Activated CD8-positive, alpha-beta memory T cell treated with anti-CD3 and anti-CD28 coated beads, Interleukin-2, amount 50 U/mL, for 1 hour (primary cell): ENCODE data around the gene SMIM45.

Source experiments
- DNase-seq: peaks from one replicate; pipeline ENCODE4 v3.0.0-alpha.2; 2020; ENCODE audit errors: extremely low read depth

The SMIM45 gene

DNA sequence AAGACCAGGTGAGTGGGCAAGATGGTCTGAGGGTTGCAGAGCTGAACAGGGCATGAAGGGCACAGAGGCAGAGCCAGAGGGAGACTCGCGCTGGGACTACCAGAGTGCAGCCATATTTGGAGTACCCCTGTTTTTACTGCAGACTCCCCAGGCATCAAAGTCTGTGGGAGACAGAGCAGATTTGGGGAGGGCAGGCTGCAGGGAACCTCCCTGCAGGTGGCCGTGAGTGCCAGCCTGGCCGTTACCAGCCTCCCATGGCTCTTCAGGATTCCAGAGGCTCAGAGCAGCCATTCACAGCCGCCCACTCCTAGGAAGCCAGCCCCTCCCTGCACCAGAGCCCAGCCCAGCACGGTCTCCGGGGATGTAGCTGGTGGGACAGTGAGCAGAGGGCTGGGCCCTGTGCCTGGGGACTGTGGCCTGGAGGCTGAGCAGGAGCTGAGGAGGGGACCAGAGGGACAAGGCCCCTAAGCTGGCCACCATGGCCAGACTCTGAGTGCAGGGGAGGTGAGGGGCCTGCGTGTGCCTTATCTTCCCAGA is 17.2 kb downstream of the SMIM45 start, which contains the start of gene SEPTIN3:
SEPTIN3 (plus strand) TSS at position 334 of the 537 bp plus-strand sequence. CDS start 2,050 bp downstream, outside the sequence.
- DNase-seq = no peak

DNA sequence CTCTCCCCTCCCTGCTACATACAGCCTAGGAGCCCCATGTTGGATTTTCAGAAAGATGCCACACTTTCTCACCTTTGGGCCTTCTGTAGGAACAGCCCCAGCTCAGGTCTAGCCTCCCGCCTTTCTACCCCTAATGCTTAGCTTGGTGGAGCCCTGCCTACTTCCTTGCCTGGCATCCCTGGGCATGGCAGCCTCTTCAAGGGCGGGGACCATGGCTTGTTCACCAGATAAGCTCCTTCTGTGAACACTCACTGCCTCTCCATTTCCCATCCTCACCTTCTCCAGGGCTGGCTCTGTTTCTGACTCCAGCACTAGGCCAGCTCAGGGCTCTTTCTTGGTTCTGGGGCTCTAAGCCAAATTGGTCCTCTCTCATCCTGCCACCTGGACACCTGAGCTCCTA is 18.7 kb downstream of the SMIM45 start:
- no peak for DNase-seq

DNA sequence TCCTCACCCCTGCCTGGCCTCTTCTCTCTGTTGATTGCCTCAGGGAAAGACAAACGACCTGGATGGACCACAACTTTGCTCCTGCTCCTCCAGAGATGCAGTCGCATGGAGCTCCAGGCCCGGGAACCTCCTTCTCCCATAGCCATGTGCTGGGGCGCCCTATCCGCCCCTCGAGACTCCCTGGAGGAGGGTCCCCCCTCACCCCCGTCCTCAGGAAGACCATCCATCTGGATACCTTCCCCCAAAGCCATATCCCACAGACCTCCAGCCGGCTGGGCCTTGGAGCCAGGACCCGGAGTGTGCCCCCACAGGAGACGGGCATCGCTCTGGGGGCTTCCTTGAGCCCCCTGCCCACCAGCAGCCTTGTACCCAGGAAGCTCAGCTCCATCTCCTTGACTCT is 19.5 kb downstream of the SMIM45 start:
- no peak for DNase-seq

DNA sequence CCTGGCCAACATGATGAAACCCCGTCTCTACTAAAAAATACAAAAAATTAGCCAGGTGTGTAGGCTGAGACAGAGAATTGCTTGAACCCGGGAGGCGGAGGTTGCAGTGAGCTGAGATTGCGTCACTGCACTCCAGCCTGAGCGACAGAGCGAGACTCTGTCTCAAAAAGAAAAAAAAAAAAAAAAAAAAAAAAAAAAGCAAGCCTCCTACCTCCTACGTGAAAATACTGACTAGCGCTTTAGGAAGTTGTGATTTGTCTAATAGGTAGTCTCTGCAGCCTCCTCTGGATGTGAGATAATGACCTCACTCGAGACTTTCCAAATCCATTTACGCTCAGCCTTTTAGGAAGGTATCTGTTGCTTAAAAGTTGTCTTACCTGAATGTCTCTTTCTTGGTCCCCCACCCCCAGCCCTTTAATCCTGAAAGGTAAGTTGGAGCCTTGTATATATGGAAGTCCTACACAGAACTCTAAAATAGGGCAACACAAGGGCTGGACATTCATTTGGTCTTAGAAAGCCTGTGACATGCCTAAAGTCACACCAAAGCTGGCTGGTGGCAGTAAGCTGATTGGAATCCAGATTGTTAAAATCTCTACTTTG is 22.8 kb downstream of the SMIM45 start:
- no peak for DNase-seq

DNA sequence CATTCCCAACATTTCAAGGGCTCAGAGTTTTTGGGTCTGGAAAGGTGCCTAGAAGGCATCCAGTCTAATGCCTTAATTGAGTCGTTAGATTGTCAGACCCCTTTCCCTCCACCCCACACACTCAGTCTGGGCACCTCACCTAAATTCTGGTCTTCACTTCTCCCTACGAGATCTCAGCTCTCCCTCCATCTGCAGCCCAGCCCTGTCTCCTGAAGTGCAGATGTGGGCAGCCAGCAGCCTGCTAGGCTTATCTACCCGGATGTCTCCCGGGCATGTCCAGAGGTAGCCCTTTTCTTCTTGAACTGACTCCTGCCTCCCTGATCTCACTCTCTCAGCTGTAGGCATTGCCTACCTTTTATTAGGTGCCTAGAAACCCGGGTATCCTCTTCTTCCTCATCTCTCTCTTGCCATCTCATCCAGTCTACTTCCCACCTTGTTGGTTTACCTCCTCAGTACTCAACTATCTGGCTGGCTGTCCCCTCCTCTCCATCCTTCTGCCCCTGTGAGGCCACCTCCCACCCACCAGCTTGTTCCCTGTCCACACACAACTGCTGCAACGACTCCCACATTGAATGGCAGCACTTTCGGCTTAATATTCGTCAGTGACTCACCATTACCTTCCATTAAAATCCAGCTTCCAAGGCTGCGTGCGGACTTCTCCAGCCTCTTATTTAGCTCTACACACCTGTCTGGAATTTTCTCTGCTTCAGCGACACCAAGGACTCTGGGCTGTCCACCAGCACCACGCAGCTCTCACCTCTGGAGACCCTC is 23.5 kb downstream of the SMIM45 start:
- no peak for DNase-seq

DNA sequence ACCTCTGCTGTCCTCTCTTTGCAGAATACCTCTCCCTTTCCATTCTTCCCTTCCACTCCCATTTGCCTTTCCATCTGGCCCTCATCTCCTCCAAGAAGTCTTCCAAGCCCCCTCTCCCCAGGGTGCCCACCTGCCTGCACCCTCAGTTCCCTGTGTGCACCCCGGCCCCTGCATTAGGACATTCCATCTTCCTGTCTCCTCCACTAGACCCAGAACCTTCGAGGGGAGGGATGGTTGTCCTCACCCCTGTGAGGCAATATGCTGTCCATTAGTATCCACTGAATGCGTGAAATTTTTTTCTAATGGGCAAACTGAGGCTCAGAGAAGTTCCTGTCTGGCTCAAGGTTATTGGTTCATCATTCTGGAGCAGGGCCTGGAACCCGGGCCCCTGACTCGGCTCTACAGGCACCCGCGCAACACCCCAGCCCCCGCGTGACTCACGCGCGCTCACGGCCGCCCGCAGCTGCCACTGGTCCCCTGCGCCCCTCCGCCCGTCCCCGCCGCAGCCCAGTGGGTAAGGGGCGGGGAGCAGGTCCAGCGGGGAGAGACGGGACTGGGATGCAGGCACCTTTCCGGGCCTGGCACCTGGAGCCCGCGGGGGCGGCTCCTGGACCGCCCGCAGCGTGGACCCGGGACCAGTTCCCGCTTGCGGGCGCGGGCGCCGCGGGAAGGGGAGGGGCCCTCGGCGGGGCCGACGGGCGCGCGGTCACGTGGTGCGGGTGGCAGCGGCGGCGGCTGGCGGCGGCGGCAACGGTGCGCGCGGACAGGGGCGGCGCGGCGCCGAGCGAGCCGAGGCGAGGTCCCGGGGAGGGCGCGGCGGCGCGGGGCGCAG is 24.3 kb downstream of the SMIM45 start:
- no peak for DNase-seq

DNA sequence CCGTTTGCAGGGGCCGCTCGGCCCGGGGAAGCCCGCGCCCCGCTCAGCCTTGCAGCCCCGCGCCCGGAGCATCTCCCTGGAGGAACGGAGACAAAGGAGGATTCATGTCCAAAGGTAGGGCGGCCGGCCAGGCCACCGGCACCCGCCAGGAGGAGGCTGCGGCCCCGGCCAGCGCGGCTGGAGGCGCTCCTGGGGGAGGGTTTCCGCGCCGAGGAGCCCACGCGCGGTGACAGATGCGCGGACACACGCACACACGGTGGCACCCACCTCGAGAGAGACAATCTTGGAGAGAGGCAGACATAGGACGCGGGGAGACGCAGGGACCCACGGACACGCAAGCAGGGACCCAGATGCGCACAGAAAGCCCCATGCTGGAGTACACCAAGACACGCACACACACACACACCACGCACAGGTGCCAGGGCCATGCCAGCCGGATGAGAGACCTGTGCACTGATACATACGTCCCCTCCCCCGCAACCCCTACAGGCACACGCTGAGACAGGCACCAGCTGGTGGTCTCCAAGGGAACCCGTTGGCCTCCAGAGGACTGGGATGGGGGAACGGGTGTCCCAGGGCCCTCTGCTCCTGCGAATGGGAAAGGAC is 25.1 kb downstream of the SMIM45 start:
- no peak for DNase-seq

DNA sequence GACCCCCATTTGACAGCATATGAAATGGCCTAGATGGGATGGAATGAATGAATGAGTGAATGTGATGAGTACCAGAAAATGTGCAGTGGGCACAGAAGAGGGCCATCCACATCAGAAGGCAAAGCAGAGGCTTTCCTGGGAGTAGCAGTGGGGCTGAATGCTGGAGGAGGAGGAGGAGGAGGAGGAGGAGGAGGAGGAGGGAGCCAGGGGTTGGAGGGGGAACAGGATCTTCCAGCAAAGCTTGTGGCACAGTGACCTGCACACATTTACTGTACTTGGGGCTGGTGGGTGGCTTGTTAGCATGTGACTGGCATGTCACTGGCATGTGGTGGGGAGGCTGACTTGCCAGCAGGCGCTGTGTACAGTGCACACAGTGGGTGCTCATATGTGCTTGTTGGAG is 26.8 kb downstream of the SMIM45 start:
- DNase-seq = no peak

DNA sequence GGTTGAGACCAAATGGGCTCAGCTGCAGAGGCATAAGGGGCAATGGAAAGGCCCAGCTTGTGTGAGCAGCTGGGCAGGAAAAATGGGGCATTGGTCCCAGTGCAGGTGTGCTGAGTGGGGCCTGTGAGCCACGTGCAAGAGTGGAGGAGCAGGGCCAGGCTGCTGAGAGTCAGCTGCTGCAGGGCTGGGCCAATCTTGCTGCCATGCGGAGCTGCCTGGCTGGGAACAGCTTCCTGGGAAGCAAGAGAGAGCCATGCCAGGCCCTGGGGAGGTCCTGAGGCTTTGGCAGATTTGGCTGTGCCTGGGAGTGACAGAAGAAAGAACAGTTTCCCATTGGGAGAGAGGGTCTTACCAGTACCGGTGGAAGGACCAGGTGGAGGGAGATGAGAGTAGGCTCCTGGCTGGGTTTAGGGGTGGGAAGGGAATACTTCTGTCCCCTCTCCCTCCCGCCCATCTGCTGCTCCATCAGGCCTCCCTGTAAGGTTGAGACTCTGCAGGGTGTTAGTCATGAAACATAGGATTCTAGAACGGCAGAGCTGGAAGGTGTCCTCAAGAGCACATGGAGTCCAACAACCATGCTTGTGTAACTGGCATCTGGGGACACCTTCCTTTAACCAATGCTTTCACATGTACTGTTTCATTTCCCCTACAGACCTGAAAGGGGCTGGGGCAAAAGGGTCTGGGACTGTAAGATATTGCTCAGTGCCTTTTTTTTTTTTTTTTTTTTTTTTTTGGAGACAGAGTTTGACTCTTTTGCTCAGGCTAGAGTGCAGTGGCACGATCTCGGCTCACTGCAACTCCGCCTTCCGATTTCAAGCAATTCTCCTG is 27.7 kb downstream of the SMIM45 start:
- DNase-seq = no peak

DNA sequence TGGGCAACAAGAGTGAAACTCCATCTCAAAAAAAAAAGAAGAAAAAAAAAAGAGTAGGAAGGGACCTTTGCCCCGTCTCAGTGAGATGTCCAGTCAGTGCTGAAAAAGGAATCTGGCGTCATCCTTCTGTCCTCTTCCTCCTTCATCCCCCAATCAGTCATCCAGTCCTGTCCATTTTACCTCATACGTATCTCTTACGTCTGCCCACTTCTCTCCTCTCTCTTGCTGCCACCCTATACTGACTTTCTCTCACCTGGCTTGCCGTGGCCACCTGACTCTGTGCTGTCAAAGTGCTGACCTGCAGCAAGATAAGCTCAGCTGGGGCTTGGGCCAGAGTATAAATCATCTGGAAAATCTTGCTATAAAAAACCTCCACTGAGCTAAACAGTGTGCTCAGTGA is 30.9 kb downstream of the SMIM45 start:
- no peak for DNase-seq

DNA sequence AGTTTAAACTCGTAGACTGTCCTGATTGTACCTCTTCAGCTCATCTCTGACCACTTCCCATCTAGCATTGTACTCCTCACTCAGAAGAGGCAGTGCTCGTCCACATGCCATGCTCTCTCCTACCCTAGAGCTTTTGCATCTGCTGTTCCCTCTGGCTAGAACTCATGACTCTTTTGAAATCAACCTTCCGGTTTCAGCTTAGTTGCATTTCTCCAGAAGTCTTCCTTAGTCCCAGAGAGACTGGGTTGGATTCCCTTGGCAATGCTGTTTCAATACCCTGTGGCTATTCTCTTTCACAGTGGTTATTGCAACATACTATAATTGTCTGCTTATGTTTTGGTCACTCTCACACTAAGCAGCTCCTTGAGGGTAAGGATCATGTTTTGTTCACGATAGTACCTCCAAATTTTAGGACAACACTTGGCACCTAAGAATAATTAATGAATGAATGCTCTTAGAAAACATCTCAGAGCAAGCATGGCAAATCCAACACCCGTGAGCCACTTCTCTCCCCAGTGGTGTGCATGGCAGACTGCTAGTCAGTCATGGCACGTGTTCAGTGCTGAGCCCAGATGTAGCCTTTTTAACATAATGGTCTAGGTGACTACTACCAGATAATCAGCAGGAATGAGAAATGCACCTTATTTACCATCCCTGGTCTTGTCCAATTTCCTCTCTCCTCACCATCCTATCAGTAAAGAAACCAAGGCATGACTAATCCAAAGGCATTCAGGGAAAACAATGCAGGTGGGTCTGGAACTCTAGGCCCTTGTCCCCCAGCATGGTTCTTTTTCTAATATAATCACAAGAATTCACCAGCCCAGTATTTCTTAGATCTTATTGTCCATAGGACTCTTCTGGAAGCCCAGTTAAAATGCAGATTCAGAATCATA is 31.8 kb downstream of the SMIM45 start:
- DNase-seq = no peak

DNA sequence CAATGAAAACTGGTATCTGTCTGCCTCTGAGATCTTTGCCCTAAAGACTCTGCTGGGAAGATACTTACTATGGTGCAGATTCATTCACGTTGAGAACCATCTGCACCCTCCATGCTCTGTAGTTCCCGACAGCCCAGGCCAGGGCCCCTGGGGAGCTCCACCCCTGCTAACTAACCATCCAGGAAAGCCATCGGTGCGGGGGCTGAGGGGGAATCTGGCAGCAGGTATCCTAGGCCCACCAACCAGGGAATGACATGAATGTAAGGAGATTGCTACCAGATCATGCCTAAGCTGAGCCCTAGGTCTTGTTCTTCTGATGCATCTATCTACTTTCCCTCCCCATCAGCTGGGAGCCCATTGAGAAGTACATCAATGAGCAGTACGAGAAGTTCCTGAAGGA is 35.3 kb downstream of the SMIM45 start:
- no peak for DNase-seq

DNA sequence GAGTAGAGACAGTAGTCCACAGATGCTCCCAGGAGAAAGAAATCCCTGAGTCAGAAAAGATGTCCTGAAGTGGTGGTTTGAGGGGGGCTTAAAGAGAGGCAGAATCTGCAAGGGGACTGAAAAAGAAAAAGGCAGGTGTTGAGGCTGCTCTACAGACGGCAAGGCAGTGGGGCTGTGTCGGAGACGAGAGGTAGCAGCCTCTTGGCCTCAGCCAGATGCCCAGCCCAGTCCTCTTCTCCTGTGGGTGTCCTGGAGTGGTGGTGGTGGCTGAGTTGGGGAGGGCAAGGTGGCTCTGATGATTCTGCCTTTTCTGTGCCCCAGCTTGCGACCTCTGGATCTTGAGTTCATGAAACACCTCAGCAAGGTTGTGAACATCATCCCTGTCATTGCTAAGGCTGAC is 37.3 kb downstream of the SMIM45 start:
- DNase-seq = no peak

DNA sequence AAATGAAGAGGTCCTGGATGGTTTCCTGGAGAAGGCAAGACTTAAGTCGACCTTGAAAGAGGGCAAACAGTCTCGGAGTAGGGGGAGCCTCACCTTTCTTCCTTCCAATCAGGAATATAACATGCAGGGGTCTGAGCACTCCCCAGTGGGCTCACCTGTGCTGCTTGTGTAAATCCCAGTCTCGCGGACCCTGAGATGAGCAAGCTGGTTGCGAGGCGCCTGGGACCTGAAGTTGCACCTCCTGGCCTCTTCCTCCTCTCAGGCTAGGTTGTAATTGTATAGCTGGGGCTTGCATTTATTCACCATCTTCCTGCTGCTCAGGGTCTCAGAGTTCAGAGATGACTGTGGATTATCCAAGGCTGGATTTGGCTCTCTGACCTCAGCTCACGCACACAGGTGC is 39.2 kb downstream of the SMIM45 start:
- no peak for DNase-seq

DNA sequence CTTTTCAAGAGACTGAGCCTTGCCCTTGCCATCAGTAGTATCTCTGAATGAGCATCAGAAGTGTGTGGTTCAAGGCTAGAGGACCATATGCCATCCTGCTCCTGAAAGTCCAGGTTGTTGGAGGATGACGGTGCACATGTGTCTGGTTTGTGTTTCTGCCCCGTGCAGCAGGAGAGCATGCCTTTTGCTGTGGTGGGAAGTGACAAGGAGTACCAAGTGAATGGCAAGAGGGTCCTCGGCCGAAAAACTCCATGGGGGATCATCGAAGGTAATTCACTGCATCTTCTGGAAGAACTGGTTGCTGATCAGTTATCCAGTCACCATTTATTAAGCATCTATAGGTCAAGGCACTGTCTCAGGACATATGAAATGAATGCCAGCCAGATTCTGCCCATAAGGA is 40.5 kb downstream of the SMIM45 start:
- DNase-seq = no peak

DNA sequence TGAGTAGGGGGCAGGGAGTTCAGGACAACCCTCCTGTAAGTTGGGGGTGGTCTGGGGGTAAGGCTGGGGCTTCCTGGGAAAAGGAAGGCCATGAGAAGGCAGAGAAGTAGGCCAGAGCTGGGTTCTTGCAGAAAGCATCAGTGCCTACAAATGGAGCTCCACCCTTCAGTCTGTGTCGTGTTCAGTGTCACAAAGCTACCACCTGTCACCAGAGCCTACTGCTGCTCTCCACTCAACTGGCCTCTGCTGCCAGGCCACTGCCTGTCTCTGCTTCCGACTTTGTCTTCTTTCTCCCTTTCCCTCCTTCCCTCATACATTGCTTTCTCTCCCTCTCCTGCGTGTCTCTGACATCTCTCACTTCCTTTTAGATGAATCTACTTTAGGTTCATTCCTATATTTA is 43.3 kb downstream of the SMIM45 start:
- no peak for DNase-seq

DNA sequence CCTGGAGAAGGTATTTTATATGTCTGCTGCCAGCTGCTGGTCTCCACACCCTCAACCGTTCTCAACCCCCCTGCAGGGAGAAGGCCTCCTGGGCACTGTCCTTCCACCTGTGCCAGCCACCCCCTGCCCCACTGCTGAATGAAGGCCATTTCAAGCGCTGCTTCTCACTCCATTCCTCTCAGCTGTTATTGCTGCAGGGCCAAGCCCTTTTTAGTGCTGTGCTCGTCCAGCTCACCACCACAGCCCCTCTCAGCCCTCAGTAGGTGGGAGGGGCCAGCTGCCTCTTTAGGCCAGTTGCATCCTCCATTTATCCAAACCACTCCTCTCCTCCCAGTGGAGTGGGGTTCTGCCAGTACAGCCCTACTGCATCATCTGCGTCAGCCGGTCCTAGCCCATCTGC is 44.9 kb downstream of the SMIM45 start:
- no peak for DNase-seq

DNA sequence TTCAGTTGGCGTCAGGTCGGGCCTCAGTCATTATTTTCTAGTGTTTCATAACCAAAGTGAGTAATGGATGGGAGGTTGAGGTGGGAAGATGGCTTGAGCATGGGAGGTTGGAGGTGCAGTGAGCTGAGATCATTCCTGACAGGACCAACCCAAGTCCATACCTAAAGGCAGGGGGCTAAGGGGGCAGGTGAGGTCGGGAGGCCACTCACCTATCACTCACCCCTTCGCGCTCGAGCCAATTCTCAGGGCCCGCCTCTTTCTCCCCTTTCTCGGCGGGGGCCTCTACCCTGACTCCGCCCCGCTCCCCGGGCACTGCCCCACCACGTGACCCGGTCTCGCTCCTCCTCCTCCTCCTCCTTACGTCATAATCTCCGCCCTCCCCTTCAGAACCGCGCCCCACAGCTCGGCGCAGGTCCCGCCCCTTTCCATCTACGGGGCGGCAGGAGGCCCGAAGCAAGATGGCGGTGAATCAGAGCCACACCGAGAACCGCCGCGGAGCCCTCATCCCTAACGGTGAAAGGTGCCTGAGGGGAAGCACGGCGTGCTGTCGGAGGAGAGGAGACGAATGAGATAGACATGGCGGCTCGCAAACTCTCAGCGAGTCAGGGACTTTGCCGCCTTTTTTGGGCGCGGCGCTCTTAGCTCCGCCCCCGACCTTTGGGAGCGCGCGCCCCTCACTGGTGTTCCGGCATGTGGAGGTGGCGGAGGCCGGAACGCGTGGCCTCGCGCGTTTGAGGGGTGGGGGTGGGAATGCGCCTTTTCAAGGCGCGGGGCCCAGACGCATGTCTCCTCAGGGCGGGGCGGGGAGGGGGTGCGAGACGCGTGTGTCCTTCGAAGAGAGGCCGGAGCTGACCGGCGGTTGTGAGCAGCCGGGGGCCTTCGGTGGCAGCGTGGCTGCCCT is 46.7 kb downstream of the SMIM45 start, which contains the start of gene WBP2NL:
WBP2NL (plus strand) TSS at position 428 of the 901 bp plus-strand sequence; CDS start at position 459, 31 bp downstream.
- peak; percentile 75 for DNase-seq

DNA sequence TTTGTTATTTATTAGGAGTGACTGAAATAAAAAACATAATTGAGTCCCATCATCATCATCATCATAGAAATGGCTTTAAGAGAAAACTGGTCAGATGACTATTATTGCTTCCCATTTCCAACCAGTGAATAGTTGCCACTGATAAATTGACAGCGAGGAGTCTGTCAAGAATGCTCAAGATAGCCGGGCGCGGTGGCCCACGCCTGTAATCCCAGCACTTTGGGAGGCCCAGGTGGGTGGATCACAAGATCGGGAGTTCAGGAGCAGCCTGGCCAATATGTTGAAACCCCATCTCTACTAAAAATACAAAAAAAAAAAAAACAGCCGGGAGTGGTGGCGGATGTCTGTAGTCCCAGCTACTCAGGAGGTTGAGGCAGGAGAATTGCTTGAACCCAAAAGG is 48.5 kb downstream of the SMIM45 start:
- no peak for DNase-seq
